ENCODE results near the gene KANSL1.

DNA sequence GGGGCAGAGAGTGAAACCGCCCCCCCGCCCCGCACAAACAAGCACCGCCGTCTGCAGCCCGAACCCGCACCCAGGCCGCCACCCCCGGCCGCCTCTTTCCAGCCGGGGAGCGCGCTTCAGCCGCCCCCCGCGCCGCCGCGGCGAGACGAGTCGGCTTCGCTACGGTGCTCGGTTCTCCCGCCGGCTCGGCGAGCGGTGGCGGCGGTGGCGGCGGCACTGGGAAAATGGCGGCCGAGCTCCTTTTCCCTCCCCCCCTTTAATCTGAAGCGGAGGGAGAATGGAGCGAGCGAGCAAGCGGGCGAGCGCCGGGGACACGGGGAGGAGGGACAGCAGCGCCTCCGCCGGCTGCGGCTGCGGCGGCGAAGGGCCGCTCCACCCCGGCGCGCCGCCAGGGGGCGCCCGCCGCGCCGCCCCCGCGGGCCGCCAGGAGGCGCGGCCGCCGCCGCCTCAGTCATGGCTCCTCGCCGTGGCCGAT lies at the start of gene KANSL1:
- peak in 2 of 3 donors; percentile 11 to 62 for TF ChIP-seq POLR2AphosphoS5 (IDR thresholded peaks at IDR 0.05)
- TF ChIP-seq, protein P1, sequence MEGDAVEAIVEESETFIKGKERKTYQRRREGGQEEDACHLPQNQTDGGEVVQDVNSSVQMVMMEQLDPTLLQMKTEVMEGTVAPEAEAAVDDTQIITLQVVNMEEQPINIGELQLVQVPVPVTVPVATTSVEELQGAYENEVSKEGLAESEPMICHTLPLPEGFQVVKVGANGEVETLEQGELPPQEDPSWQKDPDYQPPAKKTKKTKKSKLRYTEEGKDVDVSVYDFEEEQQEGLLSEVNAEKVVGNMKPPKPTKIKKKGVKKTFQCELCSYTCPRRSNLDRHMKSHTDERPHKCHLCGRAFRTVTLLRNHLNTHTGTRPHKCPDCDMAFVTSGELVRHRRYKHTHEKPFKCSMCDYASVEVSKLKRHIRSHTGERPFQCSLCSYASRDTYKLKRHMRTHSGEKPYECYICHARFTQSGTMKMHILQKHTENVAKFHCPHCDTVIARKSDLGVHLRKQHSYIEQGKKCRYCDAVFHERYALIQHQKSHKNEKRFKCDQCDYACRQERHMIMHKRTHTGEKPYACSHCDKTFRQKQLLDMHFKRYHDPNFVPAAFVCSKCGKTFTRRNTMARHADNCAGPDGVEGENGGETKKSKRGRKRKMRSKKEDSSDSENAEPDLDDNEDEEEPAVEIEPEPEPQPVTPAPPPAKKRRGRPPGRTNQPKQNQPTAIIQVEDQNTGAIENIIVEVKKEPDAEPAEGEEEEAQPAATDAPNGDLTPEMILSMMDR (IDR thresholded peaks at IDR 0.05) = peak in 3 of 5 experiments; percentile 31 to 49 (median 37)
- no peak for TF ChIP-seq POLR2A (IDR thresholded peaks at IDR 0.05)
- no peak for TF ChIP-seq EP300 (IDR thresholded peaks at IDR 0.05; ENCODE audit: low read depth)

Data from transverse colon (tissue), 4 donors.